Suppressor macrophage treated with lipopolysaccharide for 4 hours (primary cell): ENCODE results near the gene ZNF664.
A peak's percentile ranks its signal among the peaks of the same experiment; 100 is the strongest.
"Not testable (repeated sequence)": the region's sequence is repeated elsewhere in the genome, so short reads cannot be mapped to it uniquely, and the experiment has no call there.

Experiments used
- DNase-seq: peaks from one replicate; pipeline ENCODE4 v3.0.0-alpha.2; 2020

The ZNF664 gene

DNA sequence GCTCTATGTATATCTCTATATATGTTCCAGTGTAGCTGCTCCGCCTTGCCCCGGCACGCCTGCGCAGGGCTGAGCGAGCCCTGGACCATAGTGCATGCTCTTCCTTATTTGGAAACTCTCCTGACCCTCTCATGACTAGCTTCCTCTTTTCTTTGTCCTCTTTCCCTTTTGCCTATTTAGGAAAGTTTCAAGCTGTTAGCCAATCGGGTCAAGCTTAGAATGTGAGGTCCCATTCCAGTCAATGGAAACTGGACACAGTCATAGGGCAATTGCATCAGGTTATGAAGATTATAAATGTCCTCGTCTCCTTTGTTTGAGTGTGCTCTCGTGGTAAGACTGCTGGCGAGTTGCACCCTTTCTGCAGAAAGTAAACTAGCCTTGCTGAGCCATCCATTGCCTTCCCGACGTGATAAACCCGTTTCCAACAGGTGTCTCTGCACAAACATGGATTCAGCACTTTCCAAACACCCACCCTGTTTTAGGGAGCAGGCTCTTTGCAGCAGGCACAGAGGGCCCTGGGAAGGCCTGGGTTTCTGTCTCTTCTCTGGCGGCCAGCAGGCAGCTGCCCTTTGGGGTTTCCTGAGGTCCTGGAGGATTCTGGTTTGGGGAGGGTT, 31.3 kb upstream of the ZNF664 start:
- peak; percentile 82 for DNase-seq

- DNase-seq: no peak
Observed at GRCh38 chr12:123942238-123942653, 30.8 kb upstream of the ZNF664 start.

DNA sequence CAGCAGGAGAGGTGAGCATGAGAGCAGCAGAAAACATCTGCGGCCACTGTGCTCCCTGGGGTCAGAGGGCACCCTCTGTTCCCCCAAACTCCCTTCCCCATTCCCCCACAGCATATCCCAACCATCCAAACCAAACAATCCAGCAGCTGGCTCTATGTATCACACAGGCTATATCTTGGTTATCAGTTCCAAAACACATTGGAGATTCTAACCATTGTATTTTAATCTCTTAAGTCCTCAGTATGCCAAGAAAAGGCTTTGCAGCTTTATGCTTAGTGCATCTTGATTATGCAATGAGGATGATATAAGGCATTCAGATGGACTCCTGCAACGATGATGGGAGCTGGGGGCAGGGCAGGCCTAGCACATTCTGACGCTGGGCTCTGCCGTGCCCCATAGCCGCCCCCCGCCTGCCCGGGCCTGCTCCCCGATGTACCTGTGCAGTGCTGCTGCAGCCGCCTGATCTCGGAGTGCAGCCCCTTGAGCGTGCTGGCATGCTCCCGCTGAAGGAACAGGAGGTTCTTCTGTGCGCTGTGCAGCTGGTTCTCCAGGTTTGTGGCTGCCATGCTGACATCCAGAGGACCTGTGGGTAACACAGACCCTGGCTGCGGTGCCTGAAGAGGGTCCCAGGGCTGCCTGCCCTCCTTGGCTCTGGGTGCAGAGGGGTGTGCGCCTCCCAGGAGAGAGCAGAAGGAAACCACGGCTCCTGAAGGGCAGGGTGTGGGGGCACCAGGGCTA, 29.9 kb upstream of the ZNF664 start:
- DNase-seq: no peak

DNA sequence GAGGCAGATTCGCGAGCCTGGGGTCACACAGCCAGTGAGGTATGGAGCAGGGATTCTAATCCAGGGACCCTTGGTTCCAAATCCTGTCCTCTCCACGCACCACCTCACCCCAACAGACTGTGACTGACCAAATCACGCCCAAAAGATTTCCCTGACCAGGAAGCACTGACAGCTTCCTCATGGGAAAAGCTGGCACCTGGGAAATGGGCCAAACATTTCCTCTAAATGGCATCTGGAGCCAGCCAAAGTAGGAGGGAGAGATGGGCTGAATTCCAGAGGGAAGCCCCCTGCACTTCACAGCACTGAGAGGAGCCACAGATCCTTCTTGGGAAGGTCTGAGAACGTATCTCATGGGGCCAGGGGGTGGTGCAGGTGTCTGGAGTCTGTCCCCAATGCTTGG, 29.2 kb upstream of the ZNF664 start:
- no peak for DNase-seq

DNA sequence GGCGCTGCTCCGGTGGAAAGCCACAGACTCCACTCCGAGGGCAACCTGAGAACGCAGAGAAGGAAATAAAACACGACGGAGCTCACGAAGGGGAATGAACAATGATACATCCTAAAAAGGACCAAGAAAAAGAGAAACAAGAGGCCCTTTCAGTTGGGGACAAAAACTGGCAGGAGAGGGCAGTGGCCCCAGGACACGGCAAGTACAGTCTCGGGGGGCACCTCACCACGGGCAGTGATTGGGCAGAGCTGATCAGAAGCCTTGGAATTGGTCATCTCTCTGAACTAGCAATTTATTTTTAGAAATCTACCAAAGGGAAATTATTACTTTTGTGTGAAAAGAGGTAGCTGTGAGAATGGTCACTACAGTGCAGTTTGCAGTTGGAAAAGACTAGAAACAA, 28.3 kb upstream of the ZNF664 start:
- no peak for DNase-seq

DNA sequence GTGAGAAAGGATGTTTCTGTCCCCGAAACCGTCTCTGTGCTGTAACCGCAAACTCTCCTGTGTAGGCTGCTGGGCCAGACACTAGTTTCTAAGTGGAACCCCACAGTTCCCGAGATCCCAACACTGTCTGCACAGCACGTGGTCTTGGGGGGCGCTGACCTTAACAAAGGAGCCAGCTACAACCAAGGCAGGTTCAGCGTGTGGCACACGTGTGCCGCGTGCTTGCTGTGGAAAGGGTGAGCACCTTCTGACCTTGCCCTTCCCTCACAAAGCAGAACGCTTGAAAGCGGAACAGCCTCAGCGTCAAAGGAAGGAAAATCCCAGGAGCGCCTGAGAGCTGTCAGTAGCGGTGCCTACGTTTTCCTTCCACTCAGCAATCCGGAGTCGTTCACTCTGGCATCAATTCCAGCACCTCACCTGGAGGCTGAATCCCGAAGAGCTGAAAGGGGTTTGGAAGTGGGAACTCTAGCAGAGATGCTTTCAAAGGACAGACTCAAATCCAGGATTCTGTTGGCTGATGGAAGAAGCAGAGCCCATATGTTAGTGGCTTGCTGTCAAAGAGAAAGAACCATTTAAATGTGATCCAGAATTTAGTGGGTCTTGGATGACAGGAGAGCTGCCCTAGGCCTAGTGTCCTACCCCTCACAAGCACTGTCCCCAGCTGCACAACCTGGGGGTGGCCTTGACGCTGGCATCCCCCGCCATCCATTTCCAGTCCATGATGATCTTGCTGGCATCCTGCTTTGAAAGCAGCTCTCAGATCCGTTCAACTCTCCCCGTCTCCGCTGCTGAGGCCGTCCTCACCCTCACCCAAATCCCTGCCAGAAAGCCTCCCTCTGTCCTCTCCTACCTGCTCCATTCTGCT, 27.5 kb upstream of the ZNF664 start:
- no peak for DNase-seq

GRCh38 chr12:123946152-123946515, 26.9 kb upstream of the ZNF664 start:
- DNase-seq: no peak

- DNase-seq: not testable (repeated sequence)
Observed at GRCh38 chr12:123946516-123947505, 26.2 kb upstream of the ZNF664 start.

- DNase-seq: not testable (repeated sequence)
Observed at GRCh38 chr12:123947531-123947930, 25.5 kb upstream of the ZNF664 start.

DNA sequence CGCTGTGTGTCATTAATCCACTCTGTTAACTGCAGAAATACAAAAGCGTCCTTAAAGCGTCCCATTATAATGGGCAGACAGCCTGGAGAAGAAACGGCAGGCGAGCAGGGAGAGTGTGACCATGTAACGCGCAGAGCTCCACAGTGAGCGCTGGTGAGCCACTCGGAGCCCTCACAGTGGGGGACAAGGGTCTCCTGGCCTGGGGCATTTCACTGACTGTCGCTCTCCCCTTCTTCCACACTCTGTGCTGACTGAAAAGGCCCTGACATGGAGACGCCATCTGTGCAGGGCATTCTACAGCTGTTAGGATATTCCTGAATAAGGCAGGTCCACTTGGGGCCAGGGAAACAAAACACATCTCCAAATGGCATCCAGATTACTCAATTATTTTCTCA, 24.6 kb upstream of the ZNF664 start:
- DNase-seq: no peak

DNA sequence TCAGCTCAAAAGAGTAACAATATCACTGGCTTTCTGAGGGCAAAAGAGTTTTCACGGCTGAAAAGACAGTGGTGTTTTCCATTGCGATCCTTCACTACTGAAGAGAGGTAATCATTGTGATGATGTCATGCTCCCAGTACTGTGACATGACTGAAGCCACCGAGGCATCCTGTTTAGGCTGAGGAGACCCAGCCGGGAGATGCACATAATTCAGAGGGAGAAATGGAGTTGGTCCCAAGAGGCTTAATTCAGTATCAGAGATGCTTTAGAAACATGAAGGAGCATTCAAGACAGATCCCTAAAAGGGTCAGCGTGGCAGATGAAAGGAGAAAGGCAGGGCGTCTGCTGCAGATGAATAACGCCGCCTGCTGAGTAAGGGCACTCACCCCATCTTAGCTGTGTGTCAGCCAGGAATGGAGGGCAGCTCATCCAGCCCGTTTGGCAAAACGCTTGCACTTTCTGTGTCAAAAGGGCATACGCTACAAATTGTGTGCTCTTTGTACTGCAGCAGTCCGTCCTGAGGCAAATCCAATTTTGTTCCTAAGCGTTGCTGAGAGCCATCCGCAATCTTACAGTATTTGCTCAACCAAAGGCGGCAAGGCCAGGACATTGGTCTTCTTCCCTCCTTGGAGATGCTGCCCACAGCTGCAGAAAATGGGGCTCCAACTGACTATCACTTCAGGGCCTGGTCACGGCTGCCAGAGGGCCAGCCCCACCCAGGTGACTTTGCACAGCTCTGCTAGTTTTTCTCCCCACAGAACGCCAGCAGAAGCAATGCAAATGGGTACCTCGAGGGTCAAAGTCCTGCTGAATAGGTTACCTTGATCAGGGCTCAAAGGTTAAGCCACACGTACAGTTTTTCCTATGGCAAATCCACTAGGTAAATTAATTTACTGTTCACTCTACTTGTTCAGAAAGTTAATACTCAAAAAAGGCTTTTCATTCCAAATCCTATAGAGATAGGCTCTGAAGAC, 23.9 kb upstream of the ZNF664 start:
- DNase-seq: no peak

- DNase-seq: no peak
Observed at GRCh38 chr12:123949770-123950165, 23.2 kb upstream of the ZNF664 start.

GRCh38 chr12:123950476-123951349, 22.3 kb upstream of the ZNF664 start:
- no peak for DNase-seq

- no peak for DNase-seq
Observed at GRCh38 chr12:123951467-123951866, 21.5 kb upstream of the ZNF664 start.

DNA sequence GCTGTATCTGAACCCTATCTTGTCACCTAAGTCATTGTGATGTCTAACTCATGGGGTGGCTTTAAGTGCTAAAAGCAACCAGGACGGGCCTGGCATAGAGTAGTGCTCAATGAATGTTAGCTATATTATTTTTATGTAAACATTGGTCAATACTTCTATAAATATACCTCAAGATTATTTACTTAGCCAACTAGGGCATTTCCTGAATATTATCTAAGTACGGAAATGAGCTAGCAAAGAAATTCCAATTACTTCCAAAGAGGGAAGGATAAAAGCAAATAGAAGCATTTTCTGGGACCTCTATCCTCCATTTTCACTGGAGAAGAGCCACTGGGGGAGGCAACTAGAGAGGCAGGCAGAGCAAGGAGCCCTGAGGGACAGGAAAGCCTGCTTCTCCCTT, 21.0 kb upstream of the ZNF664 start:
- DNase-seq: no peak

- DNase-seq: no peak
Observed at GRCh38 chr12:123954647-123955350, 18.2 kb upstream of the ZNF664 start.

GRCh38 chr12:123956249-123956648, 16.8 kb upstream of the ZNF664 start:
- DNase-seq: no peak

- no peak for DNase-seq
Observed at GRCh38 chr12:123957196-123957595, 15.8 kb upstream of the ZNF664 start.

GRCh38 chr12:123958462-123958861, 14.6 kb upstream of the ZNF664 start:
- DNase-seq: no peak

GRCh38 chr12:123958876-123959275, 14.1 kb upstream of the ZNF664 start:
- no peak for DNase-seq
